Mesenchymal stem cell (in vitro differentiated cells and primary cell): ENCODE data around the gene ARHGAP24.

Experiments
- DNase-seq: peaks from one replicate; pipeline ENCODE4 v3.0.0-alpha.2; 2013
- H2AFZ ChIP-seq: one replicate; pipeline ENCODE4 v1.6.1; 2013; ENCODE audit warnings: low read depth, mild to moderate bottlenecking, control low read depth, inconsistent platforms, low read length, moderate library complexity
- H2AK5ac ChIP-seq: 2 replicates; pipeline ENCODE4 v1.6.1; 2013; ENCODE audit warnings: low read length, moderate library complexity, mild to moderate bottlenecking, inconsistent platforms; ENCODE audit not compliant: severe bottlenecking
- H2BK120ac ChIP-seq: one replicate; pipeline ENCODE4 v1.6.1; 2013; ENCODE audit warnings: low read depth, mild to moderate bottlenecking, inconsistent platforms, low read length, moderate library complexity
- H2BK12ac ChIP-seq, 2 experiments: one replicate each; pipeline ENCODE4 v1.6.1; 2013; ENCODE audit warnings: inconsistent platforms in 2 of 2, low read length in 2 of 2, mild to moderate bottlenecking in 2 of 2, moderate library complexity in 2 of 2, control low read depth in 1 of 2
- H2BK15ac ChIP-seq: one replicate; pipeline ENCODE4 v1.6.1; 2013; ENCODE audit warnings: mild to moderate bottlenecking, low read depth, inconsistent platforms; ENCODE audit not compliant: poor library complexity, severe bottlenecking
- H2BK5ac ChIP-seq: 2 replicates; pipeline ENCODE4 v1.6.1; 2013; ENCODE audit warnings: low read depth, mild to moderate bottlenecking, low read length, control low read depth, inconsistent platforms; ENCODE audit not compliant: poor library complexity, severe bottlenecking
- H3K14ac ChIP-seq, 2 experiments: one replicate each; pipeline ENCODE4 v1.6.1; 2013; ENCODE audit warnings: inconsistent platforms in 2 of 2, low read length in 2 of 2, control low read depth in 1 of 2, mild to moderate bottlenecking in 1 of 2, moderate library complexity in 1 of 2
- H3K18ac ChIP-seq, 2 experiments: one replicate each; pipeline ENCODE4 v1.6.1; 2013; ENCODE audit warnings: inconsistent platforms in 2 of 2, low read length in 2 of 2, control low read depth in 1 of 2, low read depth in 1 of 2, mild to moderate bottlenecking in 1 of 2
- H3K23ac ChIP-seq, 2 experiments: one replicate each; pipeline ENCODE4 v1.6.1; 2013; ENCODE audit warnings: inconsistent platforms in 2 of 2, low read length in 2 of 2, mild to moderate bottlenecking in 2 of 2, moderate library complexity in 2 of 2, control low read depth in 1 of 2
- H3K27ac ChIP-seq: 2 replicates; pipeline ENCODE4 v1.5.1; 2013; ENCODE audit warnings: mild to moderate bottlenecking, moderate library complexity, low read length, control low read depth, inconsistent platforms; ENCODE audit not compliant: poor library complexity, severe bottlenecking
- H3K27me3 ChIP-seq, 2 experiments: 2 replicates each; pipeline versions ENCODE4 v1.6.1 to v1.7.0; 2013; ENCODE audit warnings: low read length in 2 of 2, mild to moderate bottlenecking in 2 of 2, moderate library complexity in 2 of 2, control low read depth in 1 of 2, inconsistent platforms in 1 of 2; ENCODE audit not compliant: control insufficient read depth in 1 of 2, insufficient read depth in 1 of 2
- H3K36me3 ChIP-seq, 2 experiments: 2 replicates each; pipeline versions ENCODE4 v1.6.1 to v1.7.0; 2013; ENCODE audit warnings: low read length in 2 of 2, control low read depth in 1 of 2, inconsistent platforms in 1 of 2, low read depth in 1 of 2, mild to moderate bottlenecking in 1 of 2; ENCODE audit not compliant: insufficient read depth in 2 of 2, control insufficient read depth in 1 of 2
- H3K4ac ChIP-seq, 2 experiments: one replicate each; pipeline ENCODE4 v1.6.1; 2013; ENCODE audit warnings: inconsistent platforms in 2 of 2, low read length in 2 of 2, mild to moderate bottlenecking in 2 of 2, moderate library complexity in 2 of 2, control low read depth in 1 of 2, low read depth in 1 of 2
- H3K4me1 ChIP-seq: 2 replicates; pipeline ENCODE4 v1.6.1; 2013; ENCODE audit warnings: low read depth, low read length, control low read depth; ENCODE audit not compliant: control insufficient read depth, insufficient read depth
- H3K4me2 ChIP-seq: 2 replicates; pipeline ENCODE4 v1.6.1; 2013; ENCODE audit warnings: low read length, mild to moderate bottlenecking, inconsistent platforms; ENCODE audit not compliant: poor library complexity, severe bottlenecking
- H3K4me3 ChIP-seq, 2 experiments: 2 replicates each; pipeline versions ENCODE4 v1.5.1 to v1.7.0; 2013; ENCODE audit warnings: low read length in 2 of 2, mild to moderate bottlenecking in 2 of 2, control low read depth in 1 of 2, low read depth in 1 of 2; ENCODE audit not compliant: insufficient read depth in 1 of 2
- H3K79me1 ChIP-seq: replicated peaks from 2 replicates; pipeline ENCODE4 v1.6.1; 2013; ENCODE audit warnings: mild to moderate bottlenecking, control low read depth, low read length, inconsistent platforms; ENCODE audit not compliant: poor library complexity, severe bottlenecking
- H3K9ac ChIP-seq: 2 replicates; pipeline ENCODE4 v1.7.0; 2013; ENCODE audit warnings: mild to moderate bottlenecking, low read length, moderate library complexity
- H3K9me3 ChIP-seq: 2 replicates; pipeline ENCODE4 v1.7.0; 2013; ENCODE audit warnings: mild to moderate bottlenecking, low read length; ENCODE audit not compliant: control insufficient read depth
- H4K8ac ChIP-seq: one replicate; pipeline ENCODE4 v1.6.1; 2013; ENCODE audit warnings: inconsistent platforms, mild to moderate bottlenecking, low read length, moderate library complexity
- H4K91ac ChIP-seq: one replicate; pipeline ENCODE4 v1.6.1; 2013; ENCODE audit warnings: mild to moderate bottlenecking, low read length, inconsistent platforms
- WGBS: methylation state at CpG from one replicate; pipeline ENCODE4 v1.1.7; 2013; ENCODE audit warnings: mixed read lengths; 5-methylcytosine and 5-hydroxymethylcytosine counted together

The ARHGAP24 gene

DNA sequence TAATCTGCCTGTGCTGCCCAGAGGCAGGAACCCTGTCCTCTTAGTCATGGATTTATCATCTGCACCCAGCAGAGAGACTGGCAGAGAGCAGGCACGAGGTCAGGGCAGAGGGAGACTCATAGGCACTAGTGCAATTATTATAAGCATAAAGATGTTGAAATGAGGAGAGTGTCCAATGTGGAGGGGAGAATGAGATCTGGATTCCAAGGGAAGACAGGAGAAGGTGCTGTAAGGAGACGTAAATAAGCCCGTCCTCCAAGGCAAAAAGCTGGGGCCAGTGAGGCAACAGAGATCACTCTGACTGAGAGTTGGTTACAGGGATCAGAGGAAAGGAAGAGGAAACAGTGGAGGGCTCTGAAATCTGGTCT is 478.7 kb downstream of the ARHGAP24 start:
- Histone ChIP-seq H3K18ac (no peak overlapping the region), H2BK15ac (no peak overlapping the region), H2AK5ac (no peak overlapping the region), H3K14ac (no peak overlapping the region), H4K8ac (no peak overlapping the region), H2BK12ac (peak overlapping the region in 1 of 2 experiments; percentile 47), H3K4me1 (peaks cover 7% of the 10 kb centered on the region), H2AFZ (no peak overlapping the region), H3K27me3 (no peaks in the 10 kb centered on the region), H3K9ac (peak overlapping the region; percentile 67), H3K4ac (no peak overlapping the region), H2BK120ac (no peak overlapping the region), H3K23ac (no peak overlapping the region), H3K36me3 (peaks cover 0 to 20% of the 10 kb centered on the region in 2 experiments), H3K4me2 (peak overlapping the region; percentile 33), H3K4me3 (no peak overlapping the region), H3K9me3 (no peaks in the 10 kb centered on the region), H3K79me1 (peaks cover 5% of the 10 kb centered on the region), H2BK5ac (no peak overlapping the region), H3K27ac (peak overlapping the region; percentile 32), H4K91ac (no peak overlapping the region)
- 69% methylated on average over 3 of the region's 3 CpGs for WGBS
- DNase-seq: peak; percentile 40

DNA sequence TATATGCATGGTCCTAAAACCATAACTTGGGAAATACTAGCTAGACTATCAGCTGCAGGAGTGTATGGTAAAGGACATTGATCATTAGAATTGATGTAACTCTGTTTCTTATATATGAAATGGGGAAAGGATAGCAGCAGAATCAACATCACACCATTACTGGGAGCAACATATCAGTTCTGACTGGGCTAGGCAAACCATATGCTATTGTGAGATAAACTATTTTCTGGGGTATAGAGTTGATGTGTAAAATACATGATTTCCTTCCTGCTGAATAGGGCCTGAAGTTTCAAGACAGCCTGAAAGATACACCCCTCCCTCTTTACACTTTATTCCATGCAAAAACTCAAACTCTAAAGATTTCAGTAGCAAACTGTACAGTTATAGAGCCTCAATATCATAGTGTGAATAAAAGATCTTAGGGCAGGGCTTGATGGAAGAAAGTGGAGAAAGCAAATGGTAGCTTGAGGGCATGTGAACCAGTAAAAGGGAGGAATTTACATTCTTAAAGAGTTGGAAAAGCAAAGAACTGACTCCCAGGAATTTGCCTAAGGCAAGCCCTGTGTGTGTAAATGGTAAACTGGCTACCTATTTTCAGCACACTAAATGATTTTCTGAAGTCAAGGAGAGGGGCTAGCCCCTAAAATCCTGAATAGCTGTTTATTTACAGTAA is 480.8 kb downstream of the ARHGAP24 start:
- Histone ChIP-seq H3K79me1 (peaks cover 8% of the 10 kb centered on the region), H2BK5ac (no peak overlapping the region), H3K4me3 (no peak overlapping the region), H3K9ac (no peak overlapping the region), H3K9me3 (no peaks in the 10 kb centered on the region), H3K27ac (no peak overlapping the region), H3K4me1 (peaks cover 7% of the 10 kb centered on the region), H3K23ac (no peak overlapping the region), H2AK5ac (no peak overlapping the region), H2BK12ac (no peak overlapping the region), H4K91ac (no peak overlapping the region), H3K4me2 (no peak overlapping the region), H2BK120ac (no peak overlapping the region), H2BK15ac (no peak overlapping the region), H2AFZ (no peak overlapping the region), H3K4ac (no peak overlapping the region), H4K8ac (no peak overlapping the region), H3K27me3 (no peaks in the 10 kb centered on the region), H3K14ac (no peak overlapping the region), H3K18ac (no peak overlapping the region), H3K36me3 (peaks cover 0 to 17% of the 10 kb centered on the region in 2 experiments)
- DNase-seq: no peak

DNA sequence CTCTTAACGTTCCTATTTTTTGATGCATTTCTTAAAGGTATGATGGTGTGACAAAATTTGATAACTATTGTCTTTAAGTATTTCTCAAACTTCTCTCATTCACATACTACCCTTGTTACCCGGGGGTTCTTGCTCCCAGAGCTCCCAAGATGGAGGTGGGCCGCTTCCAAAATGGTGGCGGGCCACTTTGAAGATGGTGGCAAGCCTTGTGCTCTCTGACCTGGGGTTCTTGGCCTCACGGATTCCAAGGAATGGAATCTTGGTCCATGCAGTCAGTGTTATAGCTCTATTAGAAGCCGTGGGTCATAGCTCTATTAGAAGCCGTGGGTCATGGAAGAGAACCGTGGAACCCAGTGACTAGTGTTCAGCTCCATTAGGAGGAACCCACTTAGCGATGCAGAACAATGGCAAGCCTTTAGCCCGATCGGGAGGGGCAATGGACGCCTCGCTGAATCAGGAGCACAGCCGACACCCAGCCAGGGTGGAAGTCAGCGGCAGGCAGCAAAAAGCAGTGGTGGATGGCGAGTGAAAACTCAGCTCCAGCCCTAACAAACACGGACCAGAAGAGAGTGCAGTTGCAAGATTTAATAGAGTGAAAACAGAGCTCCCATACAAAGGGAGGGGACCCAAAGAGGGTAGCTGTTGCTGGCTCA is 481.5 kb downstream of the ARHGAP24 start:
- H3K9me3 ChIP-seq: no peaks in the 10 kb centered on the region
- H3K36me3 ChIP-seq: peaks cover 0 to 17% of the 10 kb centered on the region in 2 experiments
- no peak overlapping the region for H3K4me3 ChIP-seq
- WGBS: 94% methylated on average over 16 of the region's 17 CpGs
- no peak overlapping the region for H3K23ac ChIP-seq
- H3K4me2 ChIP-seq: no peak overlapping the region
- DNase-seq: no peak
- no peak overlapping the region for H2BK120ac ChIP-seq
- H3K27ac ChIP-seq: no peak overlapping the region
- no peak overlapping the region for H2AK5ac ChIP-seq
- H2BK15ac ChIP-seq: no peak overlapping the region
- H4K8ac ChIP-seq: peak overlapping the region; percentile 55
- H3K27me3 ChIP-seq: no peaks in the 10 kb centered on the region
- peaks cover 7% of the 10 kb centered on the region for H3K4me1 ChIP-seq
- no peak overlapping the region for H2BK5ac ChIP-seq
- H3K79me1 ChIP-seq: peaks cover 8% of the 10 kb centered on the region
- H2AFZ ChIP-seq: no peak overlapping the region
- H4K91ac ChIP-seq: no peak overlapping the region
- no peak overlapping the region for H3K4ac ChIP-seq
- H3K14ac ChIP-seq: no peak overlapping the region
- H3K9ac ChIP-seq: no peak overlapping the region
- H2BK12ac ChIP-seq: no peak overlapping the region
- H3K18ac ChIP-seq: no peak overlapping the region

DNA sequence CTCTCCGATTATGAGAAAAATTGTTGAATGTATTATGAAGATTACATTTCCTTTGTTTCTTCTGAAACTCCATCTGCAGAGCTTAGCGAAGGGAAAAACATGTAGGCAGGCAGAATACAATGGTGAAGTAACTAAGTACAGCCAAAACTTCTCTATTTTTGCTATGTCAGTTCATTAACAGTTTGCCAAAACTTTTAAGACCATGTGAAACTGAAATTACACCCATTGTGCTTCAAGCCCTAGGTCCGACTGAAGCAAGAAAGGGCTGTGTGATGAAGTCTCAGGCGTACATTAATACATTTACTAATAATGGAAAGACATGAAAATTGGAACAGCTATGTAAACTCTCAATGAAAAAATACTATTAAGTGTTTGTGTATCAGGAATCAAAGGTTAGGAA is 486.9 kb downstream of the ARHGAP24 start:
- no peak overlapping the region for H3K4me2 ChIP-seq
- H3K18ac ChIP-seq: no peak overlapping the region
- no peaks in the 10 kb centered on the region for H3K27me3 ChIP-seq
- no peak overlapping the region for H3K4me3 ChIP-seq
- H3K79me1 ChIP-seq: peaks cover 3% of the 10 kb centered on the region
- no peak overlapping the region for H3K9ac ChIP-seq
- no peak overlapping the region for H2AK5ac ChIP-seq
- no peak overlapping the region for H4K8ac ChIP-seq
- no peak overlapping the region for H3K23ac ChIP-seq
- WGBS: 83% methylated on average over 1 of the region's 4 CpGs
- no peak overlapping the region for H2BK15ac ChIP-seq
- DNase-seq: no peak
- no peak overlapping the region for H2BK12ac ChIP-seq
- peak overlapping the region; percentile 57 for H2BK5ac ChIP-seq
- H3K27ac ChIP-seq: no peak overlapping the region
- no peak overlapping the region for H3K4ac ChIP-seq
- peaks cover 0 to 5% of the 10 kb centered on the region in 2 experiments for H3K36me3 ChIP-seq
- no peak overlapping the region for H4K91ac ChIP-seq
- no peak overlapping the region for H3K14ac ChIP-seq
- H2BK120ac ChIP-seq: no peak overlapping the region
- H2AFZ ChIP-seq: no peak overlapping the region
- no peaks in the 10 kb centered on the region for H3K9me3 ChIP-seq
- H3K4me1 ChIP-seq: no peaks in the 10 kb centered on the region
